GM19193 (cell line): ENCODE data around the gene MTERF4.

Experiments
- POLR2A ChIP-seq: IDR thresholded peaks from 4 replicates; pipeline ENCODE4 v1.6.1; 2011; ENCODE audit not compliant: insufficient read depth, insufficient read length; ENCODE audit errors: extremely low read depth

The MTERF4 gene

DNA sequence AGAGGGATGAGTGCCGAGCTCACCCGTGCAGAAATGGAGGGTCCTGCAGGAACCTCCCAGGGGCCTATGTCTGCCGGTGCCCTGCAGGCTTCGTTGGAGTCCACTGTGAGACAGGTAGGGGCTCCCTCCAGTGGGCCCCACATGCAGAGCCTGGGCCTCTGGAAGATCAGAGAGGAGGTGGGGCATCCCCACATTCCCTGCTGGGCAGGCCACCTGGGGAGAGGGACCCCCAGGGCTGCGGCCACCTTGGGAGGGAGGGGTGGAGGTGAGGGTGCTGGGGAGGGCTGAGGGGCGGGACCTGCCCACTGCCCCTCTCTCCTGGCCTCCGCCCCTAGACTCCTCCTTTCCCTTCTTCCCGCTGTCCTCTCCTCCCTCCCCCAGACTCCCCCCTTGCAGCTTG, 38.5 kb downstream of the MTERF4 start:
- TF ChIP-seq POLR2A = no peak

DNA sequence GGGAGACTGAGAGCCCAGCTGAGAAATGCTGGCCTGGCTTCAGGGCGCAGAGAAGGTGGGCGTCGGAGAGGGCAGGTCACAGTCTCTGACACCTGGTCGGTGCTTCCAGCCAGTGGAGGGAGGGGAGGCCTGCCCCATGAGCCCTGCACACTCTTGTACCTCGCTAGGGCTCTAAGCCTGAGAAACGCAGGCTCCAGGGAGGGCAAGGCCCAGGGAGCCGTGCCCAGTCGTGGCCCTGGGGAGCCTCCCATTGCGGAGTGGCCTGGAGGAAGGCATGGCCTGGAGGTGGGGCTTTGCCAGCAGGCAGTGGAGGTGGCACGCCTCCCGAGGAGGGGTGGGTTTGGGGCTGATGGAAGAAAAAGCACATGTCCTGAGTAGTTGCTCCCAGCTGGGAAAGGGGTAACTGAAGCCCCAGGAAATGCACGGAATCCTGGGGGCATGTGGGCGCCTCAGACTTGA, 39.0 kb downstream of the MTERF4 start:
- TF ChIP-seq POLR2A = no peak

DNA sequence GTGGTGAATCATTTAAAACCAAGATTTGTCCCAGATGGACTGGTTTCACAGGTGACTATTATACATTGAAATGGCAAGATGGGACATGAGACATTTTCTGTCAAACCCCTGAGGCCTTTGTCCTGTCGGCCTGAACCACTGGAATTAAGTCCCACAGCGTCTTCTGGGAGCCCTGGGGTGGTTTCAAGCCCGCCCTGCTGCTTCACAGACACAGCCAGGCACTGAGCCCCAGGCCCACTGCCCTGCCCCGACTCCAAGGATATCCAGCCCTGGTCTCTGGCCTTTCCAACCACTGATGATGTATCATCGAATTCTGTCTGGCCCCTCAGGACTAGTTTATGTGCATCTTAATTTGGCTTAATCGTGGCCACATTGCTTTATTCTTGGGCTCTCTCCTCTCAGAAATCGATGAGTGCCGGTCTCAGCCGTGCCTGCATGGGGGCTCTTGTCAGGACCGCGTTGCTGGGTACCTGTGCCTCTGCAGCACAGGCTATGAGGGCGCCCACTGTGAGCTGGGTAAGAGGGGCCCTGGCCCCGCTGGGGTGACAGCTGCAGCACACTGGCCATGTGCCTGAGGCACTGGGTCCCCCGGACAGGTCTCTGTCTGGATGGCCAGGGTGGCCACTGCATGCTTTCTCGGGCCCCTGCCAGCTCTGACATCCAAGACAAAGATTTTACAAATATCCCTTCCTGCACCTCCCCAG, 39.5 kb downstream of the MTERF4 start:
- no peak for TF ChIP-seq POLR2A

DNA sequence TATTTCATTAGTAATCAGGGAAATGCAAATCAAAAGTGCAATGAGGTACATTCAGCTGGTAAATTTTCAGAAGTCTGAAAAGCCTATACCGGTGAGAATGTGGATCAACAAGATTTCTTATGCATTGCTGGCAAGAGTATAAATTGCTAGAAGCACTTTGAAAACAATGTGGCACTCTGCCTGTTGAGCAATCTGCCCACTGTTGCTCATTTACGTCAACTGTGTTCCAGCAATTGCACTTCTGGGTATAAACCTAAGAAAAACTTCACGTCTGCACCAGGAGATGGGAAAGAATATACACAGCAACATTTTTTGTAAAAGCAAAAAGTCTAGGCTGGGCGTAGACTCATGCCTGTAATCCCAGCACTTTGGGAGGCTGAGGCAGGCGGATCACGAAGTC, 40.8 kb downstream of the MTERF4 start:
- TF ChIP-seq POLR2A = no peak

DNA sequence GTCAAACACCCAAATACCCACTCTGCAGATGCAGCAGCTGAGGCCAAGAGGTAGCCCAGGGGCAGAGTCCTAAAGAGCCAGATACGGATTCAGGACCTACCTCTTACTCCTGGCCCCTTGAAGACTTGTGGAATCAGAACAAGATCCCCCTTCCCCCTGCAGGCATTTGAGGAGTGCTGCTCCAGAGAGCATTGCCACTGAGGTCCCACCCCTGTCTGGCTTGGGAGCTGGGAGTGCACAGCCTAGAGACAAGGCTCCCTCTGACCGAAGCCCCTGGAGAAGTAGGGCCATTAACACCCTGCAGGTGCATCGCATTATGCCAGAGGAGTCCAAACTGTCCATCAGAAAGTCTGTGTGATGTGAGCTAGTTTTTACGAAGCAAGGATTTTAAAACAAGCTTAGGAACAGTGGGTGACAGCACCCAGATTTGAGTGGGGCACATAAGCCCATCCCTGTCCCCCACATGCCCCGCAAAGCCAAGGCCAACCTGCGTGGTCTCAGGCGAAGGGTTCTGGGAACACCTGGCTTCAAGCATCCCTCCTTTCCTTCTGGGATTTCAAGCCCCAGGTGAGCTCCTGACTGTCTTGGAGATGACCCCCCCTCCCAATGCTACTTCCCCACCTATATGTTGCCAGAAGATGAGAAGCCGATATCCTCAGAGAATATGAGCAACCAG, 48.4 kb downstream of the MTERF4 start:
- TF ChIP-seq POLR2A = no peak

DNA sequence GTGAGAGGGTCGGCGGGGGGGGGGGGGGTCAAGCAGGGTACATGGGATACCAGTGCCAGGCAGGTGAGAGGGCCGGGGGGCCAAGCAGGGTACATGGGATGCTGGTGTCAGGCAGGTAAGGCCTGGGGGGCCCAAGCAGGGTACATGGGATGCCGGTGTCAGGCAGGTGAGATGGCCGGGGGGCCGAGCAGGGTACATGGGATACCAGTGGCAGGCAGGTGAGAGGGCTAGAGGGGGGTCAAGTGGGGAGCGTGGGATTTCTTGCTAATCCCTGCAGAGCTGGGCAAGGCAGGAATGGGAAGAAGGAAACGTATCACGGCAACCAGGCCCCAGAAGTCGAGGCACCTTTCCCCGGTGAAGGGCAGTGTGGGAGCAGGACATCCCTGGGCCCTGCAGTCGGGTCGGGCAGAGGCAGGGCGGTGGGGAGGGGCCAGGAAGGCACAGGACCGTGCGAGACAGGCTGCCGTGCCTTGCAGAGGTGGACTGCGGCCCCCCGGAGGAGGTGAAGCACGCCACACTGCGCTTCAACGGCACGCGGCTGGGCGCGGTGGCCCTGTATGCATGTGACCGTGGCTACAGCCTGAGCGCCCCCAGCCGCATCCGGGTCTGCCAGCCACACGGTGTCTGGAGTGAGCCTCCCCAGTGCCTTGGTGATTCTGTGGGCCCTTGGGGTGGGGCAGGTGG, 49.3 kb downstream of the MTERF4 start:
- TF ChIP-seq POLR2A = no peak

DNA sequence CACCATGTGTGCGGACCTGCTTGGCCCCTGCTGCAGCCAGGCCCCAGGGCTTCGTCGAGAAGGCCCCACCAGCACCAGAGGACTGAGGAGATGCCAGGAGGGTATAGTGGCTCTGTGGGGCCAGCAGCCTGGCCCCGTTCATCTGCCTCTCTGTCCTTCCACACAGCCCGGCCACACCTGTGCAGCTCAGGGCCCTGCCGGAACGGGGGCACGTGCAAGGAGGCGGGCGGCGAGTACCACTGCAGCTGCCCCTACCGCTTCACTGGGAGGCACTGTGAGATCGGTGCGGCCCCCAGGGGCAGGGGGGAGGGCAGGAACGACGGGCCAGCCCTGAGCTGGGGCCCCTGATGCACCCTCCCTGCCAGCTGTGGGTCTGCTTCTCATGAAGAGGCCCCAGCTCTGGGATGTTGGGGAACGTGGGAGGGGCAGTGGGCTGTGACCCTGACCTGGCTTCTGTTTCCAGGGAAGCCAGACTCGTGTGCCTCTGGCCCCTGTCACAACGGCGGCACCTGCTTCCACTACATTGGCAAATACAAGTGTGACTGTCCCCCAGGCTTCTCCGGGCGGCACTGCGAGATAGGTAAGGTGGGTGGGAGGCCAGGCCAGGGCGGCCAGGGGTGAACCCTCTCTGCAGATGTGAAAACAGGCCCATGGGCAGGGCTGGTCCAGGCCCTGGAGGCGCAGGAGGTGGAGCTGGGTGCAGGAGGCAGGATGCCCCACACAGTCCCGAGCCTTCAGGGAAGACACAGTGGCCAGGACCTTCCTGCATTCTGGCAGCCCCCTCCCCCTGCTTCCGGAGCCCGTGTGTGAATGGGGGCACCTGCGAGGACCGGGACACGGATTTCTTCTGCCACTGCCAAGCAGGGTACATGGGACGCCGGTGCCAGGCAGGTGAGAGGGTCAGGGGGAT, 50.3 kb downstream of the MTERF4 start:
- no peak for TF ChIP-seq POLR2A

DNA sequence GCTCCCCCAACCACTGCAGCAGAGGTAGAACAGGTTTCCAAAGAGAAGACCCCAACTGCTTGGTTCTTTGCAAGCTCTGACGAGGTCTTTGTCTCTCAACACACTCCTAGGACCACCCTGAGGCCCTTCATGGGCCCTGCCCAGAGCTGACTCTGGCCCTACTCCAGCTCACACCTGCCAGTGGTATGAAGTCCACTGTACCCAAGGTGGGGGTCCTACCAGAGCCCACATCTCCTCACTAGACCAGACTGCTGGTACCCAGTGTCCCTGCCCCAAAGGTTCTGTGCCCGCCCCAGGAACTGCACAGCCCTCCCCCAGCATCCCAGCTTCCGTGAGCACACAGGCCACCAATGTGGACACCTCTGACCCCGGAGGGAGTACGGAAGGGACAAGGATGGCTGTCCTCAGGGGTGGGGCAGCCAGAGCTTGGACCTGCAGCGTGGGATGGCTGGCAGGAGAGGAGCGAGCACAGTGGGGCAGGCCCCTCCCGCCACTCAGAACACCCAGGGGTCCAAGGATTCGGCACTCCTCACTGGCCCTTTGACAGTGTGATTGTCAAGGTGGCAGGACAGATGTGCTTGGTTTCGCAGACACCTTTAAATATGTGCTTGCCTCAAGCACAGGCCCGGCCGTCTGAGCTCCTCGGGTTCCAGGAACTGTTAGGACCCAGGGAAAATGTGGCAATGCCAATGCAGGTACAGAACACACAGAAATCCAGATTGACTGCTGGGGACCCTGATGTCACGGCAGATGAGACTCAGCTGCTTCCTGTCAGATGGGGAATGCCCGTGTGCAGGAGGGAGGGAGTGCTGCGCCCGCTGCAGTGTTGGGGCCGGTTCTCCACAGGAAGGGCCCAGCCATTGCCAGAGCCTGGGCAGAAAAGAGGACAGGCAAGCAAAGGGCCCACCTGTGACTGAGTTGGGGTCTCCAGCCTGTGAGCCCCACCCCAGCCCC, 51.2 kb downstream of the MTERF4 start:
- no peak for TF ChIP-seq POLR2A

DNA sequence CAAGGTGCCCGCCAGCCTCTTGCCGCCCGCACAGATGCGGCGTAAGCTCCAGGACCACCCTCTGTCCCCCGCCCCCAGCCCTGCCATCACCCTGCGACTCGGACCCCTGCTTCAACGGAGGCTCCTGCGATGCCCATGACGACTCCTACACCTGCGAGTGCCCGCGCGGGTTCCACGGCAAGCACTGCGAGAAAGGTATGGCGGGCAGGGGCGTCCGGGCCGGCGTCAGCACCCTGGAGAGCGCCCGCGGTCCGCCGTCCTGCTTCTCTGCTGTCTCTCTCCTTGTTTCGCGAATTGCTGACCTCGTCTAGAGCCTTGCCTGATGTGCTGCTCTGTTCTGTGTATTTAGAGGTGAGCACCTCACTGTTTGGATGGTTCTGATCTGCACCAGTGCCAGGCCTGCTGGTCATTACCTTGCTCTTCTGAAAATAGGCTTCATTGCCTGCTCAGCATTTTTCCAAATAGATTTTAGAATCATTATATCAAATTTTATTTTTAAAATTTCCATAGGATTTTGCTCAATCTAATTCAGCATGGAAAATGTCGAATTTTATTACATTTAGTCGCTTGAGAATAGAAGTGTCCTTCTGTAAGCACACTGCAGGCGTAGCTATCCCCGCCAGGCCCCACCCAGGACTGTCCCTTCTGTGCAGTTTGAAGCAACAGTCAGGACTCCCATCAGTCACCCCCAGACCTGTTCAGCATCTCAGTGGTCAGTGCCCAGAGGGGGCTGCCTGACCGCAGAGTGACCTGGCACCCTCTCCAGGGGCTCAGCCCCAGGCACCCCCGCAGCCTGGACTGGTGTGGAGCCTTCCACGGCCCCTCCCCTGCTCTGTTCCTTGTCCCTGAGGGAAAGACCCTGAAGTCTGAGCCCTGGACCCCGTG, 52.1 kb downstream of the MTERF4 start:
- no peak for TF ChIP-seq POLR2A

DNA sequence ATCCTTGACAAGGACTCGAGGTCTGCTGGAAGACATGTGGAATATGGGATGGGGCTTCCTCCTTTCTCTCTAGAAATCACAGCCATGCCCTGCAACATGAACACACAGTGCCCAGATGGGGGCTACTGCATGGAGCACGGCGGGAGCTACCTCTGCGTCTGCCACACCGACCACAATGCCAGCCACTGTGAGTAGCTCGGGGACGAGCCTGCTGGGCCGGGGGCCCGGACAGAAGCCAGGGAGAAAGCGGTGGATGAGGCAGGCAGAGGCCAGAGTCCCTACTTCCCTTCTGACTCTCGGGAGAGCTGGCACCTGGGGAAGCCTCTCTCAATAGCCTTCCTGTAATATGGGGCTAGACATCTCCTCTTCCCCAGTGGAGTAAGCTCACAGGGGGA, 53.1 kb downstream of the MTERF4 start:
- TF ChIP-seq POLR2A = no peak

DNA sequence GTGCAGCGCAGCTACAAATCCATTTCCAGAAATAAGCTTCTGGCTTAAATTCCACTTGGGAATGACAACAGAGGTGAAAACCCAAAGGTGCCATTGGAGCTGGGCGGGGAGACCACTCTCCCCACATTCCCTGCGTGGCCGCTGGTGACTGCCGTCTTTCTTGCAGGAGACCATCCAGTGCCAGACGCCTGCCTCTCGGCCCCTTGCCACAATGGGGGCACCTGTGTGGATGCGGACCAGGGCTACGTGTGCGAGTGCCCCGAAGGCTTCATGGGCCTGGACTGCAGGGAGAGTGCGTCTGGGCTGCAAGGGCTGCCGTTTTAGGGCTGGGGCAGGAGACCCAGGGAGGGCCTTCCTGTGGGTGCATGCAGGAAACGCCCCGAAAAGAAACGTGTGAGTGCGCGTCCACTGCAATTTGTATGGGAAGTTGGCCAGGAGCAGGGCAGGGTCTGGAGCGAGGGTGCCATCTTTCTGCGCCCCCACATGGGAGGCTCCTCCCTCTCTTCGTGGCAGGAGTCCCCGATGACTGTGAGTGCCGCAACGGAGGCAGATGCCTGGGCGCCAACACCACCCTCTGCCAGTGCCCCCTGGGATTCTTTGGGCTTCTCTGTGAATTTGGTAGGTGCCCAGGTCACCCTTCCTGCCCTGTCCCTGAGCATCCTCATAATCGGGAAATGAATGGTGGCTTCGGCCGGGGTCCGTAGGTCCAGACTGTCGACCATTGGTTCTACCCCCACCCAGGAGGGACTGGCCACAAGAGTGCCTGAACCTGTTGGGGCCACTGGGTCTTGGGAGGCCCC, 53.7 kb downstream of the MTERF4 start:
- TF ChIP-seq POLR2A = no peak
